Mesendoderm (in vitro differentiated cells): ENCODE measurements around the gene KCP.

Source experiments
- DNase-seq: peaks from one replicate; pipeline ENCODE4 v3.0.0; 2013
- H2AK5ac ChIP-seq: 2 replicates; pipeline ENCODE4 v1.6.1; 2013; ENCODE audit warnings: low read length, inconsistent platforms
- H2BK120ac ChIP-seq: 2 replicates; pipeline ENCODE4 v1.6.1; 2013; ENCODE audit warnings: low read depth, mild to moderate bottlenecking, low read length, moderate library complexity, mixed read lengths
- H2BK15ac ChIP-seq: replicated peaks from 2 replicates; pipeline ENCODE4 v1.6.1; 2013; ENCODE audit warnings: low read depth, mild to moderate bottlenecking, moderate library complexity
- H2BK5ac ChIP-seq: 2 replicates; pipeline ENCODE4 v1.6.1; 2013; ENCODE audit warnings: low read length, inconsistent platforms
- H3K18ac ChIP-seq: 2 replicates; pipeline ENCODE4 v1.6.1; 2013; ENCODE audit warnings: mild to moderate bottlenecking, low read length, mixed read lengths
- H3K23ac ChIP-seq: one replicate; pipeline ENCODE4 v1.6.1; 2013; ENCODE audit warnings: low read length
- H3K27ac ChIP-seq: 2 replicates; pipeline ENCODE4 v1.5.1; 2013; ENCODE audit warnings: low read depth, mild to moderate bottlenecking, inconsistent platforms, low read length, moderate library complexity
- H3K27me3 ChIP-seq: 2 replicates; pipeline ENCODE4 v1.6.1; 2013; ENCODE audit warnings: low read length, control low read depth, mild to moderate bottlenecking, inconsistent platforms; ENCODE audit not compliant: insufficient read depth, poor library complexity
- H3K36me3 ChIP-seq: 2 replicates; pipeline ENCODE4 v1.6.1; 2013; ENCODE audit warnings: low read length, inconsistent platforms; ENCODE audit not compliant: control insufficient read depth, insufficient read depth
- H3K4ac ChIP-seq: one replicate; pipeline ENCODE4 v1.6.1; 2013; ENCODE audit warnings: low read depth, mild to moderate bottlenecking, low read length, moderate library complexity
- H3K4me1 ChIP-seq: 2 replicates; pipeline ENCODE4 v1.6.1; 2013; ENCODE audit warnings: low read depth, low read length, inconsistent platforms; ENCODE audit not compliant: control insufficient read depth
- H3K4me2 ChIP-seq: 2 replicates; pipeline ENCODE4 v1.6.1; 2013; ENCODE audit warnings: low read length
- H3K4me3 ChIP-seq: 2 replicates; pipeline ENCODE4 v1.5.1; 2013; ENCODE audit warnings: mild to moderate bottlenecking, low read length
- H3K56ac ChIP-seq: one replicate; pipeline ENCODE4 v1.6.1; 2013; ENCODE audit warnings: low read length
- H3K79me1 ChIP-seq: 2 replicates; pipeline ENCODE4 v1.6.1; 2013; ENCODE audit warnings: low read length, inconsistent platforms
- H3K79me2 ChIP-seq: 2 replicates; pipeline ENCODE4 v1.6.1; 2013; ENCODE audit warnings: mild to moderate bottlenecking, low read length; ENCODE audit not compliant: control insufficient read depth, insufficient read depth
- H3K9ac ChIP-seq: 2 replicates; pipeline ENCODE4 v1.6.1; 2013; ENCODE audit warnings: low read length, inconsistent platforms
- H4K5ac ChIP-seq: one replicate; pipeline ENCODE4 v1.6.1; 2013; ENCODE audit warnings: low read length
- H4K8ac ChIP-seq: one replicate; pipeline ENCODE4 v1.6.1; 2013; ENCODE audit warnings: low read depth, mild to moderate bottlenecking, control low read depth, low read length, moderate library complexity
- WGBS: extraction: QIAGEN DNeasy Blood & Tissue Kit; methylation state at CpG from one replicate; pipeline ENCODE4 v1.1.7; 2013; ENCODE audit warnings: low lambda C conversion rate, missing lambda C conversion rate; ENCODE audit not compliant: insufficient coverage; ENCODE audit errors: extremely low coverage; 5-methylcytosine and 5-hydroxymethylcytosine counted together

KCP gene

DNA sequence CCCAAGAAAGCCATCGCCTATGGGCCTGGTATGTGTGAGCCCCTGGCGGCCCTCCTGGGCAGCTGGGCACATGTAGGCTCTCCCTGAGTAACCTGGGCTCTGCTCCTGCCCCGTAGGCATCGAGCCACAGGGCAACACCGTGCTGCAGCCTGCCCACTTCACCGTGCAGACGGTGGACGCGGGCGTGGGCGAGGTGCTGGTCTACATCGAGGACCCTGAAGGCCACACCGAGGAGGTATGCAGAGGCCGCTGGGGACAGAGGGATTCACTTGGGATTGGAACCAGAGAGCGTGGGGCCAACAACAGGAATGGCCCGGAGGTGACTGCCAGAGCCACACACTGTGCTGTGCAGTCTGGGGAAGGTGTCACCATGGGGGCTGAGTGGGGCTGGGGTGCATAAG is 73.0 kb downstream of the KCP start:
- peaks cover 7% of the 10 kb centered on the region for H3K4me1 ChIP-seq
- H2BK15ac ChIP-seq: no peak overlapping the region
- no peak overlapping the region for H2AK5ac ChIP-seq
- H3K36me3 ChIP-seq: peaks cover 18% of the 10 kb centered on the region
- H4K5ac ChIP-seq: no peak overlapping the region
- no peak overlapping the region for H3K4me2 ChIP-seq
- H3K18ac ChIP-seq: no peak overlapping the region
- no peak overlapping the region for H3K9ac ChIP-seq
- no peak overlapping the region for H3K23ac ChIP-seq
- H3K27ac ChIP-seq: no peak overlapping the region
- H3K4ac ChIP-seq: no peak overlapping the region
- H3K79me1 ChIP-seq: peaks cover 3% of the 10 kb centered on the region
- WGBS: no CpG with 5 or more reads among the region's 16 CpGs
- H3K79me2 ChIP-seq: no peaks in the 10 kb centered on the region
- no peak overlapping the region for H3K56ac ChIP-seq
- H3K4me3 ChIP-seq: no peak overlapping the region
- no peak overlapping the region for H2BK120ac ChIP-seq
- no peak overlapping the region for H4K8ac ChIP-seq
- H3K27me3 ChIP-seq: no peaks in the 10 kb centered on the region
- no peak for DNase-seq
- no peak overlapping the region for H2BK5ac ChIP-seq

DNA sequence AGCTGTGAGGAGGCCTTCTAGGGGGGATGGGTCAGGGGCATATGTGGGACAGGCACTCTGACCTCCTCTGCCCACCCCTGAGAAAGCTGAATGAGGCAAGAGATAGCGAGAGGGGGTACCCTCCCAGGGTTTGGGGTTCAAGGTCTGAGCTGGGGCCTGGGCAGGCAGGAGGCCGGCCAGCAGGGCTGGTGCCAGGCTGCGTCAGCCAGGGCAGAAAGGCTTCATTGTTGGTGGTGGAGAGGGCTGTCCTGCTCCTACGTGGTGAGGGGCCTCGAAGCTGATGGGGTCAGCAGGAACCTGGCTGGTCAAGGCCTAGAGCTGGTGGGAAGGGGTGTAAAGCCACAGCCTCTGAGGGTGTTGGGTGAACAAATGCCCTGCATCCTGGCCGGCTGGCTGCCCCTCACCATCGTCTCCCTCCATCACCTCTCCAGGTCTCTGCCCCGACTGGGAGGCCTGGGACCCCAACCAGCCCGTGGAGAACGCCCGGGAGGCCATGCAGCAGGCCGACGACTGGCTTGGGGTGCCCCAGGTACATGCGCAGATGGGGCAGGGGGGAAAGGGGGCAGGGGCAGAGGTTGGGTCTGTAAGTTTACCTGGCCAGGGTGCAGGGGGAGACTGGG is 73.7 kb downstream of the KCP start:
- no peak overlapping the region for H3K9ac ChIP-seq
- H3K4ac ChIP-seq: no peak overlapping the region
- no peak overlapping the region for H2AK5ac ChIP-seq
- H2BK5ac ChIP-seq: no peak overlapping the region
- no peak overlapping the region for H4K8ac ChIP-seq
- H4K5ac ChIP-seq: no peak overlapping the region
- no peak overlapping the region for H2BK15ac ChIP-seq
- H3K18ac ChIP-seq: no peak overlapping the region
- H3K36me3 ChIP-seq: peaks cover 18% of the 10 kb centered on the region
- no peak overlapping the region for H3K4me3 ChIP-seq
- H3K27ac ChIP-seq: no peak overlapping the region
- no peak overlapping the region for H2BK120ac ChIP-seq
- WGBS: no CpG with 5 or more reads among the region's 14 CpGs
- H3K79me2 ChIP-seq: no peaks in the 10 kb centered on the region
- no peak overlapping the region for H3K23ac ChIP-seq
- no peaks in the 10 kb centered on the region for H3K27me3 ChIP-seq
- DNase-seq: no peak
- peaks cover 7% of the 10 kb centered on the region for H3K4me1 ChIP-seq
- H3K4me2 ChIP-seq: no peak overlapping the region
- H3K79me1 ChIP-seq: peaks cover 3% of the 10 kb centered on the region
- no peak overlapping the region for H3K56ac ChIP-seq

DNA sequence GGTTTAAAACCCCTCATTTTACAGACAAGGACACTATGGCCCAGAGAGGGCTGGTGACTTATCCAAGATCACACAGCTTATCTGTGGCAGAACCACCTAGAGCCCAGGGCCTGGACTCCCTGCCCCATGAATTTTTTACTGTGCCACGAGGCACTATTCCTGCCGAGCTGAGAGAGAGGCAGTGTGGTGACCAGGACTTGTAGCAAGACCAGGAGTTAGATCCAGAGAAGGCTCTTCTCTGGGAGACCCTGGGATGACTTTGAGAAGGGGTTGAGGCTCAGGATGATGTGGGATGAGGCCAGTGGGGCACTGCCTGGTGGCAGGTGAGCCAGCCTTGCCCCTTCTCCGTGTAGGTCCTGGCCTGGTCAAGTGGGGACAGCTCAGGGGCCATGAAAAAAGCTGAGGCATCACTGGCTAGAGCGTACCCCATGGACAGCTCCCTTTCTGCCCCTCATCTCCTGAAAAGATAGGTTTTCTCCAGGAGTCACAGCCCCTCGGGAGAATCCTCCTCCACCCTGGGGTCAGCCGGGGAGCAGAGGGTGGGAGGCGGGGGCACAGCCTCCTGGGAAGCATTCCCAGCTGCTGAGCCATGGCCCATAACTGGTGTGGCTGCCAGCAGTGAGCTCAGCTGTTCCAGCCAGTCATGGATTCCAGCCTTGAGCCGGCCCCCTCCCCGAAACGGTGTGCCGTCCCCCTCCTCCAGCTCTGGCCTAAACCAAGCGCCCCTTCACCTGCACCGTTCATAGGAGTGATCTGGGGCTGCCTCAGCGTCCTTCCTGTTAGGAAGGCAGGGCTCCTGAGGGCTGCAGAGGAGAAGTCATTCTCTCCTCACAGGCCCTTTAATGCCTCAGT is 74.5 kb downstream of the KCP start:
- Histone ChIP-seq H3K27me3 (no peaks in the 10 kb centered on the region), H3K36me3 (peaks cover 14% of the 10 kb centered on the region), H3K4me1 (peaks cover 7% of the 10 kb centered on the region), H3K18ac (no peak overlapping the region), H2BK15ac (no peak overlapping the region), H3K9ac (no peak overlapping the region), H4K5ac (no peak overlapping the region), H3K79me2 (peaks cover 6% of the 10 kb centered on the region), H3K27ac (no peak overlapping the region), H3K56ac (no peak overlapping the region), H2BK5ac (no peak overlapping the region), H3K4me3 (no peak overlapping the region), H3K4ac (no peak overlapping the region), H3K79me1 (peaks cover 3% of the 10 kb centered on the region), H3K23ac (no peak overlapping the region), H4K8ac (no peak overlapping the region), H2BK120ac (no peak overlapping the region), H2AK5ac (no peak overlapping the region), H3K4me2 (no peak overlapping the region)
- DNase-seq: no peak
- no CpG with 5 or more reads among the region's 14 CpGs for WGBS

DNA sequence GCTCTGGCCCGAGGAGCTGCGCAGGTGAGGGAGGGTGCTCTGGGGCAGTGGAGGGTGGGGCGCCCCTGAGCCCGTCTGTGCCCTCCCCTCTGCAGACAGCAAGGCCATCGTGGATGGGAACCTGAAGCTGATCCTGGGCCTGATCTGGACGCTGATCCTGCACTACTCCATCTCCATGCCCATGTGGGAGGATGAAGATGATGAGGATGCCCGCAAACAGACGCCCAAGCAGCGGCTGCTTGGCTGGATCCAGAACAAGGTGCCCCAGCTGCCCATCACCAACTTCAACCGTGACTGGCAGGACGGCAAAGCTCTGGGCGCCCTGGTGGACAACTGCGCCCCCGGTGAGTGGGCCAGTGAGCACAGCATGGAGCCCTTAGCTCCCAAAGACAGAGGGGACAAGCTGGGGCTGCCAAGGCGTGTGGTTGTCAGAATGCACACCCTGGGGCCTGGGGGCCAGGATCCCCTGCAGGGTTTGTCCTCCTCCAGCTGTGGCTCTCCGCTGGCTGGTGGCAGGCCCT is 75.2 kb downstream of the KCP start:
- WGBS: no CpG with 5 or more reads among the region's 16 CpGs
- no peak overlapping the region for H3K56ac ChIP-seq
- peaks cover 12% of the 10 kb centered on the region for H3K79me2 ChIP-seq
- peaks cover 12% of the 10 kb centered on the region for H3K36me3 ChIP-seq
- H3K9ac ChIP-seq: no peak overlapping the region
- H3K27me3 ChIP-seq: no peaks in the 10 kb centered on the region
- H3K23ac ChIP-seq: no peak overlapping the region
- H3K4me2 ChIP-seq: no peak overlapping the region
- H2BK120ac ChIP-seq: no peak overlapping the region
- no peak overlapping the region for H3K4me3 ChIP-seq
- no peak overlapping the region for H2BK5ac ChIP-seq
- H3K4me1 ChIP-seq: peaks cover 7% of the 10 kb centered on the region
- no peak overlapping the region for H4K8ac ChIP-seq
- no peak overlapping the region for H3K4ac ChIP-seq
- no peak overlapping the region for H2BK15ac ChIP-seq
- DNase-seq: no peak
- H3K18ac ChIP-seq: no peak overlapping the region
- no peak overlapping the region for H3K27ac ChIP-seq
- peaks cover 6% of the 10 kb centered on the region for H3K79me1 ChIP-seq
- no peak overlapping the region for H4K5ac ChIP-seq
- no peak overlapping the region for H2AK5ac ChIP-seq

DNA sequence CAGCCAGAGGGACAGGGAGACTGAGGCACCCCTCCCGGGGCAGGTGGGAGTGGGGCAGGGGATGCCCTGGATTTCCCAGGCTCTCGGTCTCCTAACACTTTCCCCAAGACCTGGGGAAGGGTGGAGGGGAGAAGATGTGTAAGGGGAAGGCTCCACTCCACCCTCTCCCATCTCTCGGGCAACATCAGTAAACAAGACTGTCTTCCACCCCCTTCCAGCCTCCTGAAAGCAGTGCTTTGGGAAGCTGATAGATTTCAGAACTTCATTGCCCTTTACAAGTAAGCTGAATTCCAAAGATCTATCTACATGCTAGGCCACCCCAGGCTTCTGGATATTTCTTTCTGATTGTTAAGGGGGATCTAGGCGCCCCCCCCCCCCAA is 76.6 kb downstream of the KCP start:
- Histone ChIP-seq H3K36me3 (peaks cover 7% of the 10 kb centered on the region), H3K79me2 (peaks cover 12% of the 10 kb centered on the region), H2BK120ac (no peak overlapping the region), H3K4me3 (no peak overlapping the region), H3K27ac (no peak overlapping the region), H3K18ac (peak overlapping the region; percentile 56), H4K5ac (no peak overlapping the region), H3K56ac (peak overlapping the region; percentile 98), H3K9ac (peak overlapping the region; percentile 47), H3K4me2 (no peak overlapping the region), H3K4me1 (peaks cover 15% of the 10 kb centered on the region), H2BK5ac (no peak overlapping the region), H2AK5ac (peak overlapping the region; percentile 49), H4K8ac (no peak overlapping the region), H3K23ac (peak overlapping the region; percentile 57), H2BK15ac (no peak overlapping the region), H3K27me3 (no peaks in the 10 kb centered on the region), H3K79me1 (peaks cover 6% of the 10 kb centered on the region), H3K4ac (no peak overlapping the region)
- no CpG with 5 or more reads among the region's 4 CpGs for WGBS
- peak; percentile 57 for DNase-seq
